Fibroblast of lung (primary cell): ENCODE measurements around the gene PGLYRP3.

Experiments used
- EZH2 ChIP-seq: IDR thresholded peaks from 2 replicates; pipeline ENCODE4 v1.5.1; 2012; ENCODE audit warnings: low read length, control low read depth, mild to moderate bottlenecking; ENCODE audit errors: missing control alignments
- TF ChIP-seq, protein P1 (sequence below), 2 donors: IDR thresholded peaks in 1 of 2; conservative IDR thresholded peaks in 1 of 2; 1 replicate in 1 of 2; 2 replicates in 1 of 2; pipeline ENCODE4 v1.5.1; 2011 to 2012; ENCODE audit warnings: low read length in 2 of 2, control low read depth in 1 of 2, inconsistent platforms in 1 of 2, low read depth in 1 of 2, mild to moderate bottlenecking in 1 of 2

DNA sequence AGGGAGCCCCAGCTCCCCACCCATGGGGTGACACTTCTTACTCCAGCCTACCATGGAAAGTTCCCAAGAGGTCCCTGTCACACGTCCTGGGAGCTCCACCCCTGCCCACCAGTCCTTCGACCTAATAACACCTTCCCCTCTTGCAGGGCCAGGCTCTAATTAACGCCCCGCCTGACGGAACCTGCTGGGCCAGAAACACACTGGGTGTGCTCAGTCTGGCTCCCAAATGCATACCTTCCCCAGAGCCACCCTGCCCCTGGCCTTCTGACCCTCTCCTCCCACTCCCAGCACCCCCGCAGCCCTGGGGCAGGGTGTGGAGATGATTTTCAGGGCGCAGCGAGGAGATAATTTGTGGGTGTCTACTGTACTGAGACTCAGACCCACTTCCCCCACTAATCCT is 20.6 kb downstream of the PGLYRP3 start:
- TF ChIP-seq, protein P1, sequence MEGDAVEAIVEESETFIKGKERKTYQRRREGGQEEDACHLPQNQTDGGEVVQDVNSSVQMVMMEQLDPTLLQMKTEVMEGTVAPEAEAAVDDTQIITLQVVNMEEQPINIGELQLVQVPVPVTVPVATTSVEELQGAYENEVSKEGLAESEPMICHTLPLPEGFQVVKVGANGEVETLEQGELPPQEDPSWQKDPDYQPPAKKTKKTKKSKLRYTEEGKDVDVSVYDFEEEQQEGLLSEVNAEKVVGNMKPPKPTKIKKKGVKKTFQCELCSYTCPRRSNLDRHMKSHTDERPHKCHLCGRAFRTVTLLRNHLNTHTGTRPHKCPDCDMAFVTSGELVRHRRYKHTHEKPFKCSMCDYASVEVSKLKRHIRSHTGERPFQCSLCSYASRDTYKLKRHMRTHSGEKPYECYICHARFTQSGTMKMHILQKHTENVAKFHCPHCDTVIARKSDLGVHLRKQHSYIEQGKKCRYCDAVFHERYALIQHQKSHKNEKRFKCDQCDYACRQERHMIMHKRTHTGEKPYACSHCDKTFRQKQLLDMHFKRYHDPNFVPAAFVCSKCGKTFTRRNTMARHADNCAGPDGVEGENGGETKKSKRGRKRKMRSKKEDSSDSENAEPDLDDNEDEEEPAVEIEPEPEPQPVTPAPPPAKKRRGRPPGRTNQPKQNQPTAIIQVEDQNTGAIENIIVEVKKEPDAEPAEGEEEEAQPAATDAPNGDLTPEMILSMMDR (conservative IDR thresholded peaks at IDR 0.05 in 1 of 2, IDR thresholded peaks at IDR 0.05 in 1 of 2; ENCODE audit: low read depth in 1 of 2, low read length in 2 of 2): no peak
- no peak for TF ChIP-seq EZH2
